HT1080 (cell line): ENCODE measurements around the gene CYP4F22. TPM values are rescaled to one million over a fixed set of nuclear protein-coding genes. Genes with fewer than 3 reads are reported as not detected.
"Not testable (repeated sequence)": the region's sequence is repeated elsewhere in the genome, so short reads cannot be mapped to it uniquely, and the experiment has no call there.

Source experiments
- DNase-seq: peaks from one replicate; pipeline ENCODE4 v3.0.0-alpha.2; 2015; ENCODE audit warnings: low read depth
- total RNA-seq: library from RNA; depleted of rRNA; stranded (reverse); fragments of >200 nt; shearing (Covaris generic); gene quantifications from 2 replicates; pipeline ENCODE4 v1.2.3, GENCODE V29; 2014

The CYP4F22 gene
- total RNA-seq, 1 experiment from 2014 or later = not detected

DNA sequence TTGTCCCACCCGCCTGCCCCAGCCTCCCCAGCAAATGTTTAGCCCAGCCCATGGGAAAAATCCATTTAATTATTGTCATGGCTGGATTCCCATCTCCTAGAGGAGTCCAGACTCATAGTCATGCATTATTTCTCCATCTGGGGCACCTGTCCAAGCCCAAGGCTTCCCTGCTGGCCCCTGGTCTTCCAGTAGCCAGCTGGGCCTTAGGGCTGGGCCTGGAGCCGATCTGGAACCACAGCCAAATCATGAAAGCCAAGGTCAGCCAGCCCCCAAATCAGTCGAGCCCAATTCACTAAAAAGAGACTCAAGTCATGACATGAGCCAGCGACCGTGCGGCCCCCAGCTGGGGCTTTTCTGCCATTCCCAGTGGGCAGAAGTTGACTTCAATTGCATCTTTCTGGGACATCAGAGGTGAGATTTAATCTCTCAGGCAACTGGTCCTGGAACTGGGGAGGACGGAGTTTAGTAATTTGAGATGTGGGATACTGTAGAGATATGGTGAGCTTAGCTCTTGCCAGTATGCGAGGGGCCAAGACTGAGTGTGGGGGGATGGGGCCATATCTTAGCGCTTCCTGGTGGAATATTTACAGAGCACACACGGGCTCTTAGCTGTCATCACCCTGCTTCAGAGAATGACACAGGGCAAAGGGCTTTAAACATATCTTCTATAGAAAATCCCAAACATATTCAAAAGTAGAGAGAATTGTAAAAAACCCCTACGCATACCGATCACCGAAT, 19.7 kb upstream of the CYP4F22 start:
- DNase-seq = no peak

DNA sequence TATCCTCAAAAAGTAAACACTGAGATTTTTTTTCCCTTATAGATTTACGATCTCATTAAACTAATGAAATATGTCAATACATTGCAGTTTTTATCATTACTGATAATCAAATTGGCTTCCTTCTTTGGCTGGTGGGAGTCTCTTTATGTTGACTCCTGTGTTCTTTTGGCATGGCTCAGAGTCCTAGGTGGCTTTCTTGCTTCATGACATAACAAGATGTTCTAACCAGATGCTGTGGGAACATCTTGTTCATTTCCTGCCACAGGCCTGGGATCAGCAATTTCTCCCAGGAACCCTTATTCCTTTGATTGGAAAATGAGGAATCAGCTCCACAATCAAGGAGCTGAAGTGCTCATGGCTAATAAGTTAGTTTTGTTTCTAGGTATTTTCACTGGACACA, 13.2 kb upstream of the CYP4F22 start:
- DNase-seq = no peak

DNA sequence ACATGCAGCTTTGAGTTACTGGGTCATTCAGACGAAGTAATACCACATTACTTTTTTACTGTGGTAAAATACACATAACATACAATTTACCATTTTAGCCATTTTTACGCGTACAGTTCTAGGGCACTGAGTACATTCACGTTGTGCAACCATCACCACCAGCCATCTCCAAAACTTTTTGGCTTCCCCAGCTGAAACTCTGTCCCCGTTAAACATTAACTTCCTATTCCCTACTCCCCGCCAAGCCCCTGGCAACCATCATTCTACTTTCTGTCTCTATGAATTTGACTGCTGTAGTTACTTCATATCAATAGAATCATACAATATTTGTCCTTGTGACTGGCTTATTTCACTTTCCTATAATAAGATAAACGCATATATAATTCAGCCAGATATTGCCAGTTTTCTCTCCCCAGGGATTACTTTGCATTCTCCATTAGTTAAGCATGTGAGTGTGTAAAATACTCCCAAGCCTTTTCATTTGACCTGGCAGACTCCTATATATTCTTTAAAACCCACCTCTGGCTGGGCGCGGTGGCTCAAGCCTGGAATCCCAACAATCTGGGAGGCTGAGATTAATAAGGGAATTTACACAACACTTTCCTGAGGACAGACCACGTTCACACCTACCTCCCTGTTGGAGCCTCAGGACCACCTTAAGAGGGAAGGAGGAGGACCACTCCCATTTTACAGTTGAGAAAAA, 10.0 kb upstream of the CYP4F22 start:
- DNase-seq = no peak

DNA sequence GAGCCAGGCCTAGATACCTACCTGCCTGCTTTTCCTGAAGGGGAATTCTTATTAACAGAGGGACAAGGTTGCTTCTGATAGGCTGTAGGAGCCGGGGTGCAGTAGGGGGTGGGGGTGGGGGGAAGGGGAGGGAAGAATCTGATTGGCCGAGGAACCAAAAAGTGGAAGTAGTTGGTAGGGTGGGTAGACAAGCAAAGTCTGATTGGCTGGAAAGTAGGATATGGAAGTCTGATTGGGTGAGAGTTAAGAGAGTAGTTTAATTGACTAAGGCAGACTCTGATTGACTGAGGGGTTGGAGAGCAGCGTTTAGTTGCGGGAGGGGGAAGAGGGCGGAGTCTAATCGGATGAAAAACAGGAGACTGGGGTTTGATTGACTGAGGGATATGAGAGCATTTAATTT, 9.4 kb upstream of the CYP4F22 start:
- DNase-seq = no peak

DNA sequence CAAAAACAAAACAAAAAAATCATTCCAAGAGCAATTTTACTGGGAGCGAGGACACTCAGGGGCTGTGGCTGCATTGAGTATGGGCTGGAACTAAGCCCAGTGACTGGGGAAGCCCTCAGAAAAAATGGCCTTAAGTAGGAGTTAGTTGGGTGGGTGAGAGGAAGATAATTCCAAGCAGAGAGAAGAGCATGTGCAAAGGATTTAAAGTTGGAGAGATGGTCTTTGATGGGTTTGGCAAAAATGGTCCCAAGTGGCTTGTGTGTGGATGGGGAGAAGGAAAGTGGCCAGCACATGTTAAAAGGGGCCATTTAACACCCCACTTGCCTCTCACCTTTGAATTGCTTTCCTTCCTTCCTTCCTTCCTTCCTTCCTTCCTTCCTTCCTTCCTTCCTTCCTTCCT, 6.7 kb upstream of the CYP4F22 start:
- no peak for DNase-seq

DNA sequence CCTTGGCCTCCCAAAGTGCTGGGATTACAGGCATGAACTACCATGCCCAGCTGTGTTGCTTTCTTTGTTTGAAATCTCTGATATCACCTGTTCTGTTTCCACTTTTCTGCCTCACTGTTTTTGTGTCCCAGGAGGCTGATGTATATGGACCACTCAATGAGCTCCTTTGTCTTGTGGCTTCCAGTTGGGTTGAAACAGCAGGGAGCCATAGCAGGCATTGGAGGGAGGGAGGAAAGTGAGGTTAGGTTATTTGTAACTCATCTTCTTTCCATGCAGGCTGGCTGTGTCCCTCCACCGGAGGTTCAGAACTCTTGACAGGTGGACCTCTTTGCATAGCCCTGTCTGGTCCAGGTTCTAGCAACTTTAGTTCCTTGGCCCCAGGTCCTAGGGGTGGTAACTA, 6.1 kb upstream of the CYP4F22 start:
- DNase-seq = no peak

DNA sequence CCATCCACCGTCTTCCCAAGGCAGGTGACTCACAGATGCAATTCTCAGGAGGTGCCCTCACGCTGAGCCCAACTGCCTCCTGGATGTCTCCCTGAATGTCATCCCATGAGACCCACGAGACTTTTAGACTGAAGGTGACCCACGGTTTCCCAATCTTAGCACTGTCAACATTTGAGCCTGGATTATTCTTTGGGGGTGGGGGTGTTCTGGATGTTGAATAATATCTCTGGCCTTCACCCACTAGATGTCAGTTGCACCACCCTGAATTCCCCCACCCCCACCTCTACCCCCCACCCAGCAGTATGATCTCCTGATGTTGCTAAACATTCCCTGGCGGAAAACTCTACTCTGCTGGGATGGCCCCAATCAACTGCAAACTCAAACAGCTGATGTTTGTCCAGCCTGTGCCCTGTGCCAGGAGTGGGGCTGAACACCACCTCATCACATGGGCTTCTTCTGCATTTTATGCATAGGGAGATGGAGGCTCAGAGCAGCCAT, 2.2 kb upstream of the CYP4F22 start:
- no peak for DNase-seq

DNA sequence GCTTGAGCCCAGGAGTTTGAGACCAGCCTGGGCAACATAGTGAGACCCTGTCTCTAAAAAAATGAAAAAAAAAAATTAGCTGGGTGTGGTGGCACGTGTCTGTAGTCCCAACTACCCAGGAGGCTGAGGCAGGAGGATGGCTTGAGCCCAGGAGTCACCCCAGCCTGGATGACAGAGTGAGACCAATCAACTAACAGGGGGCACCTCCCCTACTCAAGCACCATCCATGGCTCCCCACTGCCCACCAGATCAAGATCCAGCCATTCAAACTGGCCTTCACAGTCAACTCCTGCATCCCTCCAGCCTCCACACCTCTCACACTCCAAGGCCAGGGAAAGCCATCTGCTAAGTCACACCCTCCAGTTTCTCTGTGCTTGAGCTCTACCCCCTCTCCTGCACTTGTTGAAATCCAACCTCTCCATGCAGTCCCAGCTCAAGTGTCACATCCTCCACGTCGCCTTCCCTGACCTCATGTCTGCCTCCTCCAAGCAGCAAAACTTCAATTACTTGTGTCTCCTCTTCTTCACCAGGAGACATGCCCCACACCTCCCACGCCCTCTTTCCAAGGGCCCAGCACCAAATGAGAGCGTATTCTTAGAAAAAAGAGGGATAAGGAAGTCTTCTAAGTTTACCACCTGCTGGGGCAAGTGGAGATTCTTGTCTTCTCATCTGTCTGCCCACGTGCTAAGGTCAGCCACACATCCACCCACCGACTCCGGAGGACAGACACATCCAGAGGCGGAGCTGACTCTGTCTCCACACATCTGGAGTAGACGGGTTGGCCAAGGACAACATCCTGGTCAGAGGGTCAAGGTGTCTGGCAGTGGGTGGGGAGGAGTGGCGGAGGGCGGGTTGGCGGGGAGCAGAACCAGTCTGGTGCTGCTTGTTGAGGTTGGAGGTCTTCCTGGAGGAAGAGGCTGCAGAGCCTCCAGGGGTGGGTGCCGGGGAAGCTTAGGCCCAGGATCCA, 974 bp upstream of the CYP4F22 start:
- DNase-seq = no peak

DNA sequence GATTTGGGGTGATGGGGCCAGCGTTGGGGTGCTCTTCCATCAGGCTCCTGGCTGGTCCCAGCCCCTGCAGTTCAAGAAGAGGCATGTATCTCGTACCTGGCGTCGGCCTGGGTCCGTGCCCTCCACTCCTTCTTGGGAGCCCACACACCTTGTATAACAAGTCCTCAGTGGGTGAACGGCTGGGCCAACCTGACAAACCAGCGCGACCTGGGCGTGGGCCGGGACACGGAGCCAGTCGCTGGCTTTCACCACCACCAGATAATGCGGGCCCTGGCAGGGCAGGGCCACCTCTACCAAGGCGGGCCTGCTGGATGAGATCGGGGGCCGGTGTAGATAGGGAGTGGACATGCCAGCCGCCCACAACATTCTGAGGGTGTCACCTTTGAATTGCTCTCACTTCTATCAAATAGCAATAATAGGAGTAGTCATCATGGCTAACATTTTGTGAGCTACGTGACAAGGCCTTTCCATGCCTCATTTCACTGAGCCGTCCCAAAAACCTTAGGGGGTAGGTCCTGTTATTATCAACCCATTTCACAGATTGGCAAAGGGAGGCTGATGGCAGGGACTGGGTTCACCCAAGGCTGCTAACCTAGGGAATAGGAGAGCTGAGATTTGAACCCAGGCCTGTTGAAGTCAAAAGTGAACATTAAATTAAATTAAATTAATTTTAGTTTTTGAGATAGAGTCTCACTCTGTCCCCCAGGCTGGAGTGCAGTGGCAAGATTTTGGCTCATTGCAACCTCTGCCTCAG, 3.5 kb downstream of the CYP4F22 start:
- no peak for DNase-seq

DNA sequence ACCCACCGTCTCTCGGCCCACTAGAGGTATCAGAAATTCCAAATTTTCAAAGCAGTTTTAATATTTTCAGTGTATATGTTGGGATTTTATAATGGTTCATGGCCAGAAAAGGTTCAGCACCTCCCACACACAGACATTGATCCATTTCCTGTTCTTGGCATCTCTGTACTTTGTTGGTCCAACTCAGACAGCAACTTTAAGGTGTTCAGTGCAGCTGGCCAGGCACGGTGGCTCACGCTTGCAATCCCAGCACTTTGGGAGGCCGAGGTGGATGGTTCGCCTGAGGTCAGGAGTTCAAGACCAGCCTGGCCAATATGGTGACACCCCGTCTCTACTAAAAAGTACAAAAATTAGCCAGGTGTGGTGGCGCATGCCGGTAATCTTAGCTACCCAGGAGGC, 6.9 kb downstream of the CYP4F22 start:
- DNase-seq = not testable (repeated sequence)

DNA sequence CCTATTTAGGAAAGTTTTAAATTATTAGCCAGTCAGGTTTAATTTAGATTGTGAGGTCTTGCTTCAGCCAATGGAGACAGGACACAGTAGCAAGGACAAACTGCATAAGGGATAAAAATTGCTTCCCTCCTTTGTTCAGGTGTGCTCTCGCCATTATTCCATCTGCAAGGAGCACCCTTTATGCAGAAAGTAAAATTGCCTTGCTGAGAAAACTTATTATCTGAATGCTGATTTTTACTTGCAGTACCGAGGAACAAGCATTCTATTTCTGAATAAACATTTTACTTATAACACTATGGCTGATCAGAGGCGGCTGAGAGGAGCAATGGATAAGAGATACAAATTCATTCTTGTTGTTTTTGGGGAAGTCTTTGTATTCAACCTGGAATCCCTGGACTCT, 8.0 kb downstream of the CYP4F22 start:
- no peak for DNase-seq

DNA sequence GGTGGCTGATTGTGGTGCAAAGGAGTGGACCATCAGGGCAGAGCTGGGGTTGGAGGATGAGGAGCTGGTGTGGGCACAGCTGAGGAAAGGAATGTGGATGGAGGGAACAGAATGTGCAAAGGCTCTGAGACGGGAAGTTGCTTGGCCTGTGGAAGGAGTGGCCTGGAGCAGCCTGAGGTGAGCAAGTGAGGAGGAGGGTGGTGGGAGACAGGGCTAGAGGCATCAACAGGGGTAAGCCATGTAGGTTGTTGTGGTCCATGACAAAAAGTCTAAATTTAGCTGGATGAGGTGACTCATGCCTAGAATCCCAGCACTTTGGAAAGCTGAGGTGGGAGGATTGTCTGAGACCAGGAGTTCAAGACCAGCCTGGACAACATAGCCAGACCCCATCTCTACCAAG, 9.5 kb downstream of the CYP4F22 start:
- no peak for DNase-seq

DNA sequence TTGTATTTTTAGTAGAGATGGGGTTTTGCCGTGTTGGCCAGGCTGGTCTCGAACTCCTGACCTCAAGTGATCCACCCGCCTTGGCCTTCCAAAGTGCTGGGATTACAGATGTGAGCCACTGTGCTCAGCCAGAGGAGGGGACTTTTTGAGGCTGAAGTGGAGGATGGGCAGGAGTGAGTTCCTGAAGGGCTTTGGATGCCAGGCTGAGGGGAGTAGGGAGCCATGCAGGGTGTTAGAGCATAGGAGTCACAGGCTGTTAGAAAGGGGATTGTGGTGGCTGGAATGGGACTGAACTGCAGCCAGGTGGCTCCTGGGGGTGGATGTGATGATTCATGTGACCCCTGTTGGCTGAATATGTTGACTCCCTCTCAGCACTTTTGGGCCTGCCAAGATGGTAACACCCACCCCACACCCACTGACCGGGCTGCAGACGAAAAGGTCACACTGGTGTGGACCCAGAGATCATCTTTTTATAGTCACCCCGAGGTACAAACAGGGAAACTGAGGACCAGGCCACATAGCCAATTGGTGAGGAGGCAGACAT, 11.2 kb downstream of the CYP4F22 start:
- no peak for DNase-seq

DNA sequence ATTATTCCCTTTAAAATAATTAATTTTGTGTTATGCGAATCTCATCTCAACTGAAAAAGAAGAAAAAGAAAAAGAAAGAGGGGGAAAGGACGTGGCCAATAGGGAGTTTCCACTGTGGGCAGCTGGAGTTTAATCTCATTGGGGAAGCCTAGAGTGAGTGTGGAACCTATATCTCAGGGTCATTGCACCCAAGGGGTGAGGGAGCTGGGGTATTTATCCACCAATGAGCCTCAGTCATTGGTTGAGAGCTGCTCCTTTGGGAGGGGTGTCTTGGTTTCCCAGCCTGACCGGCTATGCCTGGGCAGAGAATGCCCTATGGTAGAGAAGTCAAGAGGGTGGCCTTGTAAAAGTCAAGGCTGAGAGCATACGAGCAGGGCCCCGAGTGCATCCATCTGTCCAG, 16.5 kb downstream of the CYP4F22 start:
- DNase-seq = no peak

DNA sequence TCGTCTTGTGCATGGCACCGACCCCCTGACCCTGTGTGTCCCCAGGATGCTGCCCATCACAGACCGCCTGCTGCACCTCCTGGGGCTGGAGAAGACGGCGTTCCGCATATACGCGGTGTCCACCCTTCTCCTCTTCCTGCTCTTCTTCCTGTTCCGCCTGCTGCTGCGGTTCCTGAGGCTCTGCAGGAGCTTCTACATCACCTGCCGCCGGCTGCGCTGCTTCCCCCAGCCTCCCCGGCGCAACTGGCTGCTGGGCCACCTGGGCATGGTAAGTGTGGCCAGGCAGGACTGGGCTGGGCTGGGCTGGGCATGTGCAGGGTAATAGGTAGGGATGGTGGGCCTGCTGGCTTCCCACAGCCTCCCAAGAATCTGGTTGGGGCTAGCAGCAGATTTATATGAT, 17.0 kb downstream of the CYP4F22 start:
- no peak for DNase-seq

DNA sequence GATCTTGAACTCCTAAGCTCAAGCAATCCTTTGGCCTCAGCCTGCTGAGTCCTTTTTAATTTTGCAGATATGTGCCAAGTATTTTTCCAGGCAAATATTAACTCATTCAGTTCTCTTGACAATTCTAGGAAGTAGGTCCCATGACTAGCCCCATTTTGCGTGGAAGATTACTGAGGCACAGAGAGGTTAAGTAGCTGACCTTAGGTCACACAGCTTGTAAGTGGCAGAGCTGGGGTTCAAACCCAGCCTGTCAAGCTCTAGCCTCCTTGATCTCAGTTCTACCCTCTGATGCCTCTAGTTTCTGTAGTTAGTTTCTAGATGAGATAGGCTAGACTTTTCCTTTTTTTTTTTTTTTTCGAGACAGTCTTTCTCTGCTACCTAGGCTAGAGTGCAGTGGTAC, 18.1 kb downstream of the CYP4F22 start:
- DNase-seq = no peak

DNA sequence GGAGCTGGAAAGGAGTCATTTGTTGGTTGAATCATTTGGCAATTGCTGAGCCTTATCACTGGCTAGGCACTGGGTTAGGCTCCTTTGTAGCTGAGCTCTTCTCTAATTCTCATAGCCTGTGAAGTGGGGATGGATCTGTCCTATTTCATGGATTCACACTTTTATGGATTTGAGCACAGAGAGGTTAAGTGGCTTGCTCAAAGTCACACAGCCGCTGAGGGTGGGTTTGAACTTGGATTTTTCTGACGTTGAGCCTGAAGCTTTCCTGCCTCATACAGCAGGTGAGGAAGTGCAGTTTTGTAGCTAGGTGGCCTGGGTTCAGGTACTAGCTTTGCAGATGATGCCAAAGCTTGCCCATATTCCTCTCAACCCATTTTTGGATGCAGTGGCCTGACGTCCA, 19.4 kb downstream of the CYP4F22 start:
- no peak for DNase-seq

DNA sequence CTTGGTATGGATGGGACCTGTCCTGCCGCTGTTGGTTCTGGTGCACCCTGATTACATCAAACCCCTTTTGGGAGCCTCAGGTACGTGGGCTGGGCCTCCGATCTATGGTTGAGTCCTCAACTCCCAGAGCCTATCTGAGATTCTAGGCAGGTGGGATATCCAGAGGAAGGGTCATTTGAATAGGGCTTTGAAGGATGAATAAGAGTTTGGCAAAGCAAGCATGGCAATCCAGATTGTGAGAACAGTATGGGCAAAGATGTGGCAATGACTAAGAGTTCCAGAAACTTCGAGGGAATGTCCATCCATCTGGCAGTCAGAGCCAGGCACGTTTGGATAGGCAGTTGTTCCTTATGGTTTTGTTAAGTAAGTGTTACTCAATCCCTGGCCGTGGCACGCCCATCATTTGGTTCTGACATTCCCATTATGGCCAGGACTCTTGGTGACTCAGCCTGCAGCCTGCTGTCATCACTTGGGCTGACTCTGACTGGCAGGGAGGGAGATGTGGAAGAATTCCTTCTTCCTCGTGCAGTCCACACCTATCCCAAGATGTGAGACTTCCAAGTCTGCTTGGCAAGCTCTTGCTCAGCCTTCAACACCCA, 21.5 kb downstream of the CYP4F22 start:
- DNase-seq = peak; percentile 46

DNA sequence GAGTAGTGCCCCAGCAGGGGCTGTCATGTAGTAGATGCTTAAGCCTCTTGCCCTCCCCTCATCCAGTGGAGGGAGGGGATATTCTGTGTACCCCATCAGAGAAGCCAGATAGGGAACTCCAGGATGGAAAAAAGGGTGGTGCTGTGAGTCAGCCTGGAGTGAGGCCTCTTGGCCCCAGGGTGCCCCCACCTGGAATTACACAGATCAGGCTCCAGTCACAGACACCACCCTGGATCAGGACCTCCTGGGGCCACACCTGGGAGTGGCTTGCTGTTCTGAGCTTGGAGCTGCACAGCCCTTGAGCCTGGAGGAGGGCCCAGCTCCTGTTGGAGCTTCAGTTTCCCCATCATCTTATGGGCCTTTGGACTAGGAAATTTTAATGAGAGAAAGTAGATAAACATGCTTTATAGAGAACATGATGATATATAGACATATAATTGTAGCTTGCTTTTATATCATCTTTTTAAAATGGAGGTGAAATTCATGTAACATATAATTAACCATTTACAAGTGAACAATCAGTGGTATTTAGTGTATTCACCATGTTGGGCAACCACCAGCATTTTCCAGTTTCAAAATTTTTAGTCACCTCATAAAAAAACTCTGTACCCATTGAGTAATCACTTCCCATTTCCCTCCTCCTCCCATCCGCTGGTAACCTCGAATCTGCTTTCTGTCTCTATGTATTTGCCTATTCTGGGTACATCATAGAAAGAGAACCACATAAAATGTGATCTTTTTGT, 24.6 kb downstream of the CYP4F22 start:
- no peak for DNase-seq

DNA sequence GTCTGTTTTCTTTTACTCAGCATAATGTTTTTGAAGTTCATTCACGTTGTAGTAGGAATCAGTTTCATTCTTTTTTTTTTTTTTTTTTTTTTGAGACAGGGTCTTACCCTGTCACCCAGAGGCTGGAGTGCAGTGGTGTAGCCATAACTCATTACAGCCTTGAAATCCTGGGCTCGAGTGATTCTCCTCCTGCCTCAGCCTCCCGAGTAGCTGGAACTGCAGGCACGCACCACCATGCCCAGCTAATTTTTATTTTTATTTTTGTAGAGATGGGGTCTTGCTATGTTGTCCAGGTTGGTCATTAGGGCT, 25.2 kb downstream of the CYP4F22 start:
- DNase-seq = not testable (repeated sequence)
